ENCODE results near the gene PRKAG1.

The PRKAG1 gene

DNA sequence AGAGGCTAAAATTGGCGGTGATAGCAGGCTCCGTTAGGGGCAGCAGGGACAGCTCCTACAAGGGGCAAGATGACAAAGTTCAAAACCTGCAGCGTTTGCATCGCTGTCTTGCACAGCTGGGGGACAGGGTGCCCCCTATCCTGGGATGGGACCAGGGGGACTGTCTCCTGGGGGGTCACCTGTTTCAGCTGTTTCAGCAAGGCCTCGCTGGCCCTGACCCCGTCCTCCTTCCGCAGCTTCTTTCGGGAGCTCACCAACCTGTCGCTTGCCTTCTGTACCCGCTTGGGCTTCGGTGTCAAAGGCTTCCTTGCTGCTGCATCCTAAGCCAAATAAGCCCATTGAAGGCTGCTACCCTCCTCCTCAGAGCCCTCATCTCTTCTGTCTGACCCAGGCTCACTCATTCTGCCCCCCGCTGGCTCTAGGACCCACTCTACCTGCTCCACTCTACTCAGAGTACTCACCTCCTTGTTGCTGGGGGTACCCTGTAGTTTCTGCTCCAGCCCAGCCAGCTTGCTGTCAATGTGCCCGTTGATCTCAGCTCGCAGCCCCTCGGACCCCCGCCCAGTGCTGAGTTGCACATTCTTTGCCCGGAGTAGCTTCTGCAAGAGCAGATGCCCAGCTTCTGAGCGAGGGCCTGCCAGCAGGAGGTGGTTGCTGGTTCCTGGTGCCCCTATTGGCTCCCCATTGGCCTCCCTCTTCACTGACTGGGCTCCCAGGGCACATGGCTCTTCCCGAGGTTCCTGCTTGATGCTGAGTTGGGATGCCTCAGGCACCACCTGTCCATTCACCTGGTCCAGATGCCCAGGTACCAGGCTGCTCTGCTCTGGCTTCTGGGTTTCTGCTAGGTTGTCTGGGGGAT, 12.4 kb upstream of the PRKAG1 start:
- Histone ChIP-seq H4K20me1 (ENCODE audit: insufficient read depth, low read length, poor library complexity, severe bottlenecking) (no peaks in the 10 kb centered on the region), H3K9me2 (replicated peaks; ENCODE audit: low read depth, low read length) (no peaks in the 10 kb centered on the region), H3K79me2 (ENCODE audit: insufficient read depth, low read length) (no peaks in the 10 kb centered on the region), H3K27me3 (ENCODE audit: insufficient read depth, low read length, poor library complexity, severe bottlenecking) (no peaks in the 10 kb centered on the region), H3F3A (ENCODE audit: low read depth) (no peaks in the 10 kb centered on the region), H3K36me3 (ENCODE audit: insufficient read depth, low read length) (peaks cover 77% of the 10 kb centered on the region; the same call in 1 of the 2 replicates), H3K4me3 (ENCODE audit: low read length, poor library complexity, severe bottlenecking) (no peak overlapping the region), H2AFZ (ENCODE audit: low read length) (no peak overlapping the region), H3K9me3 (ENCODE audit: insufficient read depth, low read depth, low read length) (no peaks in the 10 kb centered on the region), H3K4me1 (ENCODE audit: insufficient read depth, low read length, poor library complexity, severe bottlenecking) (no peaks in the 10 kb centered on the region), H3K4me2 (ENCODE audit: low read depth, low read length, poor library complexity, severe bottlenecking) (no peak overlapping the region), H3K9ac (ENCODE audit: low read depth, low read length, poor library complexity, severe bottlenecking) (no peak overlapping the region)
- no peak for TF ChIP-seq EZH2phosphoT487 (IDR thresholded peaks at IDR 0.05; ENCODE audit: borderline replicate concordance)
- TF ChIP-seq, protein P1, sequence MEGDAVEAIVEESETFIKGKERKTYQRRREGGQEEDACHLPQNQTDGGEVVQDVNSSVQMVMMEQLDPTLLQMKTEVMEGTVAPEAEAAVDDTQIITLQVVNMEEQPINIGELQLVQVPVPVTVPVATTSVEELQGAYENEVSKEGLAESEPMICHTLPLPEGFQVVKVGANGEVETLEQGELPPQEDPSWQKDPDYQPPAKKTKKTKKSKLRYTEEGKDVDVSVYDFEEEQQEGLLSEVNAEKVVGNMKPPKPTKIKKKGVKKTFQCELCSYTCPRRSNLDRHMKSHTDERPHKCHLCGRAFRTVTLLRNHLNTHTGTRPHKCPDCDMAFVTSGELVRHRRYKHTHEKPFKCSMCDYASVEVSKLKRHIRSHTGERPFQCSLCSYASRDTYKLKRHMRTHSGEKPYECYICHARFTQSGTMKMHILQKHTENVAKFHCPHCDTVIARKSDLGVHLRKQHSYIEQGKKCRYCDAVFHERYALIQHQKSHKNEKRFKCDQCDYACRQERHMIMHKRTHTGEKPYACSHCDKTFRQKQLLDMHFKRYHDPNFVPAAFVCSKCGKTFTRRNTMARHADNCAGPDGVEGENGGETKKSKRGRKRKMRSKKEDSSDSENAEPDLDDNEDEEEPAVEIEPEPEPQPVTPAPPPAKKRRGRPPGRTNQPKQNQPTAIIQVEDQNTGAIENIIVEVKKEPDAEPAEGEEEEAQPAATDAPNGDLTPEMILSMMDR (conservative IDR thresholded peaks at IDR 0.05; ENCODE audit: low read length) = no peak

- Histone ChIP-seq H3K9me3 (ENCODE audit: insufficient read depth, low read depth, low read length) (no peaks in the 10 kb centered on the region), H3K9me2 (replicated peaks; ENCODE audit: low read depth, low read length) (no peaks in the 10 kb centered on the region), H3K36me3 (ENCODE audit: insufficient read depth, low read length) (peaks cover 83% of the 10 kb centered on the region; the same call in 1 of the 2 replicates)
Observed at GRCh38 chr12:49030119-49030518, 11.5 kb upstream of the PRKAG1 start.

DNA sequence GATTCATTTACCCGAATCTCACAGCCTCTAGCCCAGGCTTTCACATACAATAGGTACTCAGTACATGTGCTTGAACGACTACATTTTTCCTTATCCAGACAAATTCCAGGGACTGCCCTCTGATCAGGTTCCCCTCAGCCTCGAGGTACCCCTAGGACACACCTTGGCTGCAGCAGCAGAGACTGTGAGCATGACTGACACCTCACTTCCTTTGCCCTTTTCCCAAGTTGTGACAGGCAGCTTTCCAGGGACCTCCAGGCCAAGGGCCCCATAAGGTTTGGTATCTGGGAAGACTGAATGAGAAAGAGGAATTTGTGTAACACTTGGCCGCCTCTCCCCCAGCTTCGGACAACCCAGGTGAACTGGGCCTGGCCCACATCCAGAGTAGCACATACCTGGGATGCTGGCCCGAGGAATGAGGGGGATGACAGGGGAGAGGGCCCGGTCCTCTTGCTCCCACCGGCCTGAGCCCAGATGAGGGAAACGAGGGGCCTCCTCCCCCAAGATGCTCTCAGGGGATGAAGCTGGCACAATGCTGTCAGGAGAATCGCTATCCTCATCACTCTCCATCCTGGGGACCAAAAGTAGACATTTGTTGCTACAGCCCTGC, 10.2 kb upstream of the PRKAG1 start:
- Histone ChIP-seq H3K9ac (ENCODE audit: low read depth, low read length, poor library complexity, severe bottlenecking) (no peak overlapping the region), H2AFZ (ENCODE audit: low read length) (no peak overlapping the region), H3K4me3 (ENCODE audit: low read length, poor library complexity, severe bottlenecking) (no peak overlapping the region), H3K27me3 (ENCODE audit: insufficient read depth, low read length, poor library complexity, severe bottlenecking) (no peaks in the 10 kb centered on the region), H3K79me2 (ENCODE audit: insufficient read depth, low read length) (no peaks in the 10 kb centered on the region), H3F3A (ENCODE audit: low read depth) (no peaks in the 10 kb centered on the region), H3K9me2 (replicated peaks; ENCODE audit: low read depth, low read length) (no peaks in the 10 kb centered on the region), H3K4me2 (ENCODE audit: low read depth, low read length, poor library complexity, severe bottlenecking) (no peak overlapping the region), H3K9me3 (ENCODE audit: insufficient read depth, low read depth, low read length) (no peaks in the 10 kb centered on the region), H4K20me1 (ENCODE audit: insufficient read depth, low read length, poor library complexity, severe bottlenecking) (no peaks in the 10 kb centered on the region), H3K36me3 (ENCODE audit: insufficient read depth, low read length) (peaks cover 81% of the 10 kb centered on the region; the same call in 1 of the 2 replicates), H3K4me1 (ENCODE audit: insufficient read depth, low read length, poor library complexity, severe bottlenecking) (no peaks in the 10 kb centered on the region)
- TF ChIP-seq, protein P1 (conservative IDR thresholded peaks at IDR 0.05; ENCODE audit: low read length) = no peak
- TF ChIP-seq EZH2phosphoT487 (IDR thresholded peaks at IDR 0.05; ENCODE audit: borderline replicate concordance) = no peak

More at GRCh38 chr12:49030119-49030518, 11.5 kb upstream of the PRKAG1 start:
- H3K9ac ChIP-seq (ENCODE audit: low read depth, low read length, poor library complexity, severe bottlenecking) = no peak overlapping the region
- H4K20me1 ChIP-seq (ENCODE audit: insufficient read depth, low read length, poor library complexity, severe bottlenecking) = no peaks in the 10 kb centered on the region
- no peaks in the 10 kb centered on the region for H3K4me1 ChIP-seq (ENCODE audit: insufficient read depth, low read length, poor library complexity, severe bottlenecking)
- H3K4me3 ChIP-seq (ENCODE audit: low read length, poor library complexity, severe bottlenecking) = no peak overlapping the region
- TF ChIP-seq, protein P1 (conservative IDR thresholded peaks at IDR 0.05; ENCODE audit: low read length) = no peak
- TF ChIP-seq EZH2phosphoT487 (IDR thresholded peaks at IDR 0.05; ENCODE audit: borderline replicate concordance) = no peak
- H3K27me3 ChIP-seq (ENCODE audit: insufficient read depth, low read length, poor library complexity, severe bottlenecking) = no peaks in the 10 kb centered on the region
- no peaks in the 10 kb centered on the region for H3F3A ChIP-seq (ENCODE audit: low read depth)
- no peak overlapping the region for H3K4me2 ChIP-seq (ENCODE audit: low read depth, low read length, poor library complexity, severe bottlenecking)
- no peaks in the 10 kb centered on the region for H3K79me2 ChIP-seq (ENCODE audit: insufficient read depth, low read length)
- no peak overlapping the region for H2AFZ ChIP-seq (ENCODE audit: low read length)

Measured in Loucy (cell line).